Effector CD4-positive, alpha-beta T cell (primary cell): ENCODE measurements around the gene PLEKHG4.
A peak's percentile ranks its signal among the peaks of the same experiment; 100 is the strongest.

ENCODE experiments used
- DNase-seq: peaks from one replicate; pipeline ENCODE4 v3.0.0-alpha.2; 2020
- total RNA-seq: gene quantifications from one replicate; lab custom pipeline; 2026; lab: John Stamatoyannopoulos, UW

PLEKHG4 gene
- total RNA-seq: 51.8 reads per million, percentile 69 among the genes with 10 or more reads in this experiment

GRCh38 chr16:67279296-67280089 is at the start of gene PLEKHG4:
PLEKHG4 (plus strand) TSS chr16:67279532; CDS start chr16:67280045, 513 bp downstream.
- peak; percentile 69 for DNase-seq

GRCh38 chr16:67229906-67230808 is 49.2 kb upstream of the PLEKHG4 start:
- DNase-seq: no peak

GRCh38 chr16:67230809-67231660 is 48.3 kb upstream of the PLEKHG4 start:
- no peak for DNase-seq

- no peak for DNase-seq
Observed at GRCh38 chr16:67233596-67233995, 45.7 kb upstream of the PLEKHG4 start.

- no peak for DNase-seq
Observed at GRCh38 chr16:67234180-67234597, 45.1 kb upstream of the PLEKHG4 start.

- peak; percentile 36 for DNase-seq
Observed at GRCh38 chr16:67235816-67236562, 43.3 kb upstream of the PLEKHG4 start.

GRCh38 chr16:67236563-67237395 is 42.6 kb upstream of the PLEKHG4 start:
- DNase-seq: peak; percentile 53

GRCh38 chr16:67237396-67238277 is 41.7 kb upstream of the PLEKHG4 start:
- no peak for DNase-seq

GRCh38 chr16:67238278-67238575 is 41.1 kb upstream of the PLEKHG4 start:
- DNase-seq: no peak

GRCh38 chr16:67238806-67239470 is 40.4 kb upstream of the PLEKHG4 start:
- no peak for DNase-seq

- no peak for DNase-seq
Observed at GRCh38 chr16:67240506-67240905, 38.8 kb upstream of the PLEKHG4 start.

- no peak for DNase-seq
Observed at GRCh38 chr16:67241008-67241900, 38.1 kb upstream of the PLEKHG4 start.

GRCh38 chr16:67242138-67242730 is 37.1 kb upstream of the PLEKHG4 start:
- DNase-seq: no peak

- DNase-seq: no peak
Observed at GRCh38 chr16:67243481-67243880, 35.9 kb upstream of the PLEKHG4 start.

- peak; percentile 73 for DNase-seq
Observed at GRCh38 chr16:67244387-67245185, 34.7 kb upstream of the PLEKHG4 start.

- DNase-seq: no peak
Observed at GRCh38 chr16:67245186-67245585, 34.1 kb upstream of the PLEKHG4 start.

GRCh38 chr16:67245674-67246080 is 33.7 kb upstream of the PLEKHG4 start:
- no peak for DNase-seq
